ENCODE data around the gene ARHGEF11. TPM values are rescaled to one million over a fixed set of nuclear protein-coding genes. Genes with fewer than 3 reads are reported as not detected.

ARHGEF11 gene
- total and polyA plus RNA-seq, 8 donors, result 6.6 to 125 (median 32.7) TPM

GRCh38 chr1:157040802-157041201 is 4.7 kb downstream of the ARHGEF11 start:
- 34 to 51% (median 44%) methylated on average over 1 of the region's 1 CpG for WGBS, 5 donors
- DNase-seq, result no peak
- Histone ChIP-seq H3K9me3 (no peaks in the 10 kb centered on the region), H3K27ac (no peak overlapping the region), H3K36me3 (no peaks in the 10 kb centered on the region), H3K27me3 (no peaks in the 10 kb centered on the region), H3K4me3 (no peak overlapping the region), H3K4me1 (peaks cover 31 to 63% (median 49%) of the 10 kb centered on the region in 4 donors)
- intact Hi-C loops (cut with DNase I; ENCODE audit: low total_unique reads), result no loop called here
- TF ChIP-seq POLR2AphosphoS5 (IDR thresholded peaks at IDR 0.05) (no peak), EP300 (IDR thresholded peaks at IDR 0.05) (no peak), POLR2A (IDR thresholded peaks at IDR 0.05) (no peak)
- TF ChIP-seq, protein P1, sequence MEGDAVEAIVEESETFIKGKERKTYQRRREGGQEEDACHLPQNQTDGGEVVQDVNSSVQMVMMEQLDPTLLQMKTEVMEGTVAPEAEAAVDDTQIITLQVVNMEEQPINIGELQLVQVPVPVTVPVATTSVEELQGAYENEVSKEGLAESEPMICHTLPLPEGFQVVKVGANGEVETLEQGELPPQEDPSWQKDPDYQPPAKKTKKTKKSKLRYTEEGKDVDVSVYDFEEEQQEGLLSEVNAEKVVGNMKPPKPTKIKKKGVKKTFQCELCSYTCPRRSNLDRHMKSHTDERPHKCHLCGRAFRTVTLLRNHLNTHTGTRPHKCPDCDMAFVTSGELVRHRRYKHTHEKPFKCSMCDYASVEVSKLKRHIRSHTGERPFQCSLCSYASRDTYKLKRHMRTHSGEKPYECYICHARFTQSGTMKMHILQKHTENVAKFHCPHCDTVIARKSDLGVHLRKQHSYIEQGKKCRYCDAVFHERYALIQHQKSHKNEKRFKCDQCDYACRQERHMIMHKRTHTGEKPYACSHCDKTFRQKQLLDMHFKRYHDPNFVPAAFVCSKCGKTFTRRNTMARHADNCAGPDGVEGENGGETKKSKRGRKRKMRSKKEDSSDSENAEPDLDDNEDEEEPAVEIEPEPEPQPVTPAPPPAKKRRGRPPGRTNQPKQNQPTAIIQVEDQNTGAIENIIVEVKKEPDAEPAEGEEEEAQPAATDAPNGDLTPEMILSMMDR (IDR thresholded peaks at IDR 0.05), result no peak

DNA sequence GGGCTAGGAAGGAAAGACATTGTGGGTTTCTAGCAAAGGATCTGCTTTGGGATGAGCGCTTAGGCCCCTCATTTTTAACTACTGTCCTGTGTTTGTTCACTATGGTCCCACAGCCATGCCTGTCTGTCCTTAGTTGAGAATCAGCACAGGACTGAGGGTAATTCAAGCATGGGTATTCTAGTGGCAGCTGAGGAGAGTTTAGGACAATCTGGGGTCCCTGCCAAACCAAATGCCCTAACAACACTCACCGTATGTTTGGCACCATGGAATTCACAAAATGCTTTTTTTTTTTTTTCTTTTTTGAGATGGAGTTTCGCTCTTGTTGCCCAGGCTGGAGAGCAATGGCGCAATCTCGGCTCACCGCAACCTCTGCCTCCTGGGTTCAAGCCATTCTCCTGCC is 10.4 kb downstream of the ARHGEF11 start:
- Histone ChIP-seq H3K36me3 (no peaks in the 10 kb centered on the region), H3K4me3 (no peak overlapping the region), H3K27ac (no peak overlapping the region), H3K4me1 (peaks cover 7 to 45% (median 24%) of the 10 kb centered on the region in 4 donors), H3K9me3 (no peaks in the 10 kb centered on the region), H3K27me3 (no peaks in the 10 kb centered on the region)
- DNase-seq, result no peak
- intact Hi-C loops (cut with DNase I; ENCODE audit: low total_unique reads), result no loop called here
- no peak for TF ChIP-seq POLR2A (IDR thresholded peaks at IDR 0.05)
- TF ChIP-seq, protein P1 (IDR thresholded peaks at IDR 0.05), result no peak
- 95 to 97% (median 96%) methylated on average over 6 of the region's 6 CpGs for WGBS, 5 donors

GRCh38 chr1:157034137-157034800 is 11.3 kb downstream of the ARHGEF11 start:
- intact Hi-C loops (cut with DNase I; ENCODE audit: low total_unique reads), result no loop called here
- TF ChIP-seq POLR2AphosphoS5 (IDR thresholded peaks at IDR 0.05), result no peak
- TF ChIP-seq, protein P1 (IDR thresholded peaks at IDR 0.05), result no peak
- no peak for TF ChIP-seq EP300 (IDR thresholded peaks at IDR 0.05)
- TF ChIP-seq POLR2A (IDR thresholded peaks at IDR 0.05), result no peak
- Histone ChIP-seq H3K36me3 (no peaks in the 10 kb centered on the region), H3K27ac (no peak overlapping the region), H3K9me3 (no peaks in the 10 kb centered on the region), H3K4me1 (peaks cover 7 to 38% (median 20%) of the 10 kb centered on the region in 4 donors), H3K27me3 (no peaks in the 10 kb centered on the region), H3K4me3 (no peak overlapping the region)
- peak; percentile 39 to 40 for DNase-seq
- 68 to 77% (median 73%) methylated on average over 7 of the region's 7 CpGs for WGBS, 5 donors

GRCh38 chr1:157033357-157033876 is 12.1 kb downstream of the ARHGEF11 start:
- Histone ChIP-seq H3K4me1 (peaks cover 7 to 34% (median 19%) of the 10 kb centered on the region in 4 donors), H3K27me3 (no peaks in the 10 kb centered on the region), H3K36me3 (no peaks in the 10 kb centered on the region), H3K4me3 (no peak overlapping the region), H3K9me3 (no peaks in the 10 kb centered on the region), H3K27ac (no peak overlapping the region)
- intact Hi-C loops (cut with DNase I; ENCODE audit: low total_unique reads), result no loop called here
- 78 to 83% (median 78%) methylated on average over 3 of the region's 3 CpGs for WGBS, 5 donors
- no peak for DNase-seq
- TF ChIP-seq, protein P1 (IDR thresholded peaks at IDR 0.05), result no peak
- TF ChIP-seq EP300 (IDR thresholded peaks at IDR 0.05), result no peak
